Keratinocyte (primary cell): ENCODE results near the gene TNS3.

Source experiments
- CTCF ChIP-seq, 3 experiments: IDR thresholded peaks in 1 of 3; conservative IDR thresholded peaks in 1 of 3; optimal IDR thresholded peaks in 1 of 3; 2 replicates in 2 of 3; 3 replicates in 1 of 3; pipeline versions ENCODE3 to v1.5.1; 2011; ENCODE audit warnings: low read length in 3 of 3, mild to moderate bottlenecking in 3 of 3, moderate library complexity in 2 of 3, control low read depth in 1 of 3, inconsistent platforms in 1 of 3; ENCODE audit not compliant: insufficient read depth in 2 of 3; ENCODE audit errors: extremely low read depth in 1 of 3
- EZH2 ChIP-seq: IDR thresholded peaks from one replicate; pipeline ENCODE4 v1.6.1; 2012; ENCODE audit warnings: inconsistent platforms, mild to moderate bottlenecking, low read length, moderate library complexity

- TF ChIP-seq CTCF (optimal IDR thresholded peaks at IDR 0.05 in 1 of 3, IDR thresholded peaks at IDR 0.05 in 1 of 3, conservative IDR thresholded peaks at IDR 0.05 in 1 of 3; ENCODE audit: extremely low read depth in 1 of 3, insufficient read depth in 2 of 3, low read length in 3 of 3) (no peak), EZH2 (no peak)
These were observed 35.2 kb upstream of the TNS3 start for GRCh38 chr7:47617131-47617530.
